Stimulated activated CD8-positive, alpha-beta memory T cell treated with anti-CD3 and anti-CD28 coated beads, Interleukin-7, amount 100 ng/mL, for 1 hour (primary cell): ENCODE data around the gene LHFPL3.

Source experiments
- DNase-seq, 2 donors: peaks; one replicate each; pipeline ENCODE4 v3.0.0-alpha.2; 2020; ENCODE audit warnings: low read depth in 2 of 2

Gene LHFPL3

GRCh38 chr7:104371216-104371979, 43.0 kb downstream of the LHFPL3 start:
- no peak for DNase-seq

- DNase-seq: no peak
Observed at GRCh38 chr7:104371980-104372357, 43.6 kb downstream of the LHFPL3 start.

DNA sequence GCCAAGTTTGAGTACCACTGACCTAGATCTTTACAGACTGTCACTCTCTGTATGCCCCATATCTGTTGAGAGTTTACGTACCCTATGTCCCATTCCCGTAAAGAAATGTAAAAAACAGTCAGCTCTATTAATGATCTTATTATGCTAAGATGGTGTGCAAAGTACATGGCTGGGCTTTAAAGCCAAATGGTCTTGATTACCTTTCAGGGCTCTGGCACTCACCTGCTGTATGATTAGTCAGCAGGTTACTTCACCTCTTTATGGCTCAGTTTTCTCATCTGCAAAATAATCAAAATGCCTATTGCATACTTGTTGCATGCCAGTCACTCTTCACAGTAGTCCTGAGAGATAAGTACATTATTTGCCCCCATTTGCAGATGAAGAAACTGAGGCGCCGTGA, 54.2 kb downstream of the LHFPL3 start:
- DNase-seq: no peak

GRCh38 chr7:104386943-104387342, 58.5 kb downstream of the LHFPL3 start:
- DNase-seq: no peak

DNA sequence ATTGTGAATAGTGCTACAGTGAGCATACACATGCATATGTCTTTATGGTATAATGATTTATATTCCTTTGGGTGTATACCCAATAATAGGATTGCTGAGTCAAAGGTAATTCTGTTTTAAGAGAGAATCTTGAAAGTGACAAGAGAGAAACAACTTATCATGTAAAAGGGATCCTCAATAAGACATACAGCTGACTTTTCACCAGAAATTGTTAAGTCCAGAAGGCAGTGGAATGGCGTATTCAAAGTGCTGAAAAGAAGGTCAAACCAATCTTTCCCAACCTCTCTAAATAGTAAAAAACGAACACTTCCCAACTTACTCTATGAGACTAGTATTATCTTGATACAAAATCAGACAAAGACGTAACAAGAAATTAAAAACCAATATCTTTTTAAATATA, 59.8 kb downstream of the LHFPL3 start:
- no peak for DNase-seq

GRCh38 chr7:104395162-104395561, 66.8 kb downstream of the LHFPL3 start:
- DNase-seq: no peak

DNA sequence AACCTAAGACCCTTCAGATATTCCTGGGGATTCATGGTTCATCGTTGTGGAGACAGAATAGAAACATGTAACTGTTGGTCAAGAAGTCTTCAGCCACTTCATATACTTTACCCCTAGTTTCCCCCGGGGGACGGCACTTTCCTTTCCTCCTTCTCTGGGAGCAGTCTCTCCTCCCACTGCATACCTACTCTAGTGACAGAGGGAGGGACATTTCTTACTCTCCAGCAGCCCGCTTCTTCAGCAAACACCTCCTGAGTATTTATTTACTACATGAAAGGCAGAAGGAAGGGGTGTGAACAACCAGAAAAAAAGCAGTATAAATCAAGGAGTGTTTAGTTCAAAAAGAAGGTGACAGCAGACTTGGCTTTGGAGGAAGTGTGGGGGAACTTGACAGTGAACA, 69.0 kb downstream of the LHFPL3 start:
- DNase-seq: no peak

GRCh38 chr7:104408371-104408770, 80.0 kb downstream of the LHFPL3 start:
- DNase-seq: no peak

DNA sequence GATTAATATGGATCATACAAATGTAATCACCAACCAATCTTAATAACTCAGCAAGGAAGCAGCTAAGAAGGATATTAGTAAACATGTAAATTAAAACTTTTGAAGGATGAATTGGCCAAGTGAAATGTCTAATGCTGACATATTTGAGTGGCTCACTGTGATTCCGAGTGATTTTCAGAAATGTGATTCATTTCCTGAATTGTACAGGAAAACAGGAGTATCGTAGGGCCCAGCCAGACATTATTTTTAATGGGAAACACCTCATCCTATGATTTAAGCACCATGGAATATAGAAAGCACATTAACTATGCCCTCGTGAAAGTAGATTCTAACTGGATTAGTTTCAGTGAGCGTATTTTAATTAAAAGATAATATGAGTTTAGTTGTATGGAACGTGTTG, 82.3 kb downstream of the LHFPL3 start:
- no peak for DNase-seq

GRCh38 chr7:104412911-104413310, 84.5 kb downstream of the LHFPL3 start:
- no peak for DNase-seq

GRCh38 chr7:104414216-104414615, 85.8 kb downstream of the LHFPL3 start:
- DNase-seq: no peak

- no peak for DNase-seq
Observed at GRCh38 chr7:104415700-104416099, 87.3 kb downstream of the LHFPL3 start.

- DNase-seq: no peak
Observed at GRCh38 chr7:104416866-104417393, 88.5 kb downstream of the LHFPL3 start.

GRCh38 chr7:104431930-104432329, 103.5 kb downstream of the LHFPL3 start:
- no peak for DNase-seq

- DNase-seq: no peak
Observed at GRCh38 chr7:104434129-104434528, 105.7 kb downstream of the LHFPL3 start.

GRCh38 chr7:104442481-104442880, 114.1 kb downstream of the LHFPL3 start:
- no peak for DNase-seq

- no peak for DNase-seq
Observed at GRCh38 chr7:104444017-104444416, 115.6 kb downstream of the LHFPL3 start.

GRCh38 chr7:104445393-104445792, 117.0 kb downstream of the LHFPL3 start:
- DNase-seq: no peak

GRCh38 chr7:104450861-104451260, 122.5 kb downstream of the LHFPL3 start:
- DNase-seq: no peak

DNA sequence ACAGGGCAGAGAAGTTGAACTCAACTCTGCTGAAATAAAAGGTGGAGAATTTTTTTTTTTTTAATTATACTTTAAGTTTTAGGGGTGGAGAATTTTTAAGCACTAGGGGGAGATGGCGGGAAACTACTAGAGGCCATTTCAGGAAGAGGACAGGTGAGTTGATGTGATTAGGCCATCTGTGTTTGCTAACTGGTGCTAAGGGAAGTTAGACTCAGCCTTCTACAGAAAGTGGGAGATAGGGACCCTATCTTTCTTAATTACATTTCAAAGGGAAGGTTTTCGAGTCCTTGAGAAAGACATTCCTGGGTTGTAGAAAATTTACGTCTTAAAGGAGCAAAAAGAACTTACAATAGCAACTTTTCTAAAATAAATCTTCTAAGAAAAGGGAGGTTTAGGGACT, 124.8 kb downstream of the LHFPL3 start:
- no peak for DNase-seq

DNA sequence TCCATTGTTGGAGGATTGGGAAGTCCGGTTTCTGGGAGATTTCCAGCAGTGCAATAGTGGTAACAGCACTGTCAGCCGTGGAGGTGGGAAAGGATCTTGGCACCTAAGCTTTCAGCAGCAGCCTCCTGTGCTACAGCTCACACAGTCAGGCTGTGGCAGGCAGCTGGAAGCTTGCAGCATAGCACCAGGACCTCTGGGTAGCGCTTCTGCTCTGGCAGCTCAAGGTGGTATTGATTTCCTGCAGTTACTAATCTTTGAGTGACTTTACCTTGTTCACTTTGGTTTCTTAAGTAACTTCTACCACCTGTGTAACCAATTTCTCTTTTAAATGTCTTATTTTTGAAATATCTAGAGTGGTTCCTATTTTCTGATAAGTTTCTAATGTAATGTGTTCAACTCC, 130.5 kb downstream of the LHFPL3 start:
- DNase-seq: no peak

DNA sequence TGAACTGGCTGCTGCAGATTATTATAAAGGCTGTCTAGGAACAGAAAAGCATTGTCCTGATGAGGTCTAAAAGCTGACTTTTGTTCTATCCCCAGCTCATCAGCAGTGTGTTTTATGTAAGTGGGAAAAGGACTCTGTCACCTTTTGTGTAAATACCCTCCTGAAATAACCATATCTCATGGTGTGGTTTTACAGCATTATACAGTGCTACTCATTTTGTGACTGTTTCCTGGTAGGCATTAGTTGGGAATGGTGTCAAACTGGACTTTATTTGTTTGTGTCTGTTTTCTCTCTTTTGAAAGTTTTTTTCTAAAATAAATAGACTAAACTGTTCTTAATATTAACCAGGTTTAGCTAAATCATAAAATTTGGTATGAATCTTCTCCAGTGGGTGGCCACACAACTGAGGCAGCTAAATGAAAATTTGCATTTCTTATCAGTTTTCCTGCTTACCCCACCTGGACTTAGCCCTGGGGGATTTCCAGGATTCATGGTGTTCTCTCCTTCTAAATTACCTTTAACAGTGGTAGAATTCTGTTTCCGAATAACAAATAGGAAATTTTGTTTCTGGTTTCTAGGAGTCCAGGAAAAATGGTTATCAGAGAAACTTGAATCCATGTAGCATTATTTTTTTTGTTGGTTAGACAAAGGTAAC, 140.9 kb downstream of the LHFPL3 start:
- DNase-seq: no peak

DNA sequence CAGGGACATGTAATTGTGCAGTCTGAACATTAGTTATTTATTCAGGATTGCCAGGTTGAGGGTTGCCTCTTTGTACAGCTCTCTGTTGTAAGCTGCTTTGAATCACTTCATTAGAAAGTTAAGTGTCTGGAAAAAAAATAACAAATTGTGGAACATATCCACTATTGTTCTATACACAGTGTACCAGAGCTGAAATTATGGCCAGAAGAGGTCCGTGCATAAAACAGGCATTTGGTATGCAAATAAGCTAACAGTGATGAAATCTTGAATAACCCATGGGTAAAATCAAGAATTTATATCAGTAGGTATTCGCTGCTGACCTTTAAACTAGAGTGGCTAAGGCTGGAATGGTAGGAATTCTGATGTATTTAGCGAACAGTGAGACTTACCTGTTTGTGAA, 152.1 kb downstream of the LHFPL3 start:
- no peak for DNase-seq
